Loucy (cell line): ENCODE measurements around the gene DMPK.

Source experiments
- H2AFZ ChIP-seq: fragments of 200-600 bp; sonication (generic); 2 replicates; pipeline ENCODE4 v1.6.0; 2016; ENCODE audit warnings: antibody characterized with exemption, mild to moderate bottlenecking, low read length, moderate library complexity
- H3F3A ChIP-seq: fragments of 200-600 bp; 2 replicates; pipeline ENCODE4 v1.6.0; 2016; ENCODE audit warnings: antibody characterized with exemption, low read depth, mild to moderate bottlenecking
- H3K27me3 ChIP-seq: fragments of 200-600 bp; sonication (generic); 2 replicates; pipeline ENCODE4 v1.6.1; 2014; ENCODE audit warnings: low read length, mild to moderate bottlenecking; ENCODE audit not compliant: insufficient read depth, poor library complexity, severe bottlenecking
- H3K36me3 ChIP-seq: fragments of 200-600 bp; sonication (generic); 2 replicates; pipeline ENCODE4 v1.6.1; 2016; ENCODE audit warnings: low read length; ENCODE audit not compliant: insufficient read depth
- H3K4me1 ChIP-seq: fragments of 200-600 bp; sonication (generic); 2 replicates; pipeline ENCODE4 v1.5.1; 2014; ENCODE audit warnings: low read length, mild to moderate bottlenecking; ENCODE audit not compliant: insufficient read depth, poor library complexity, severe bottlenecking
- H3K4me2 ChIP-seq: fragments of 200-600 bp; sonication (generic); 2 replicates; pipeline ENCODE4 v1.6.0; 2014; ENCODE audit warnings: antibody characterized with exemption, low read length, low read depth, mild to moderate bottlenecking; ENCODE audit not compliant: poor library complexity, severe bottlenecking
- H3K4me3 ChIP-seq: fragments of 200-600 bp; sonication (generic); 2 replicates; pipeline ENCODE4 v1.5.1; 2014; ENCODE audit warnings: low read length, mild to moderate bottlenecking, mixed read lengths; ENCODE audit not compliant: poor library complexity, severe bottlenecking
- H3K79me2 ChIP-seq: fragments of 200-600 bp; sonication (generic); 2 replicates; pipeline ENCODE4 v1.6.1; 2014; ENCODE audit warnings: low read length; ENCODE audit not compliant: insufficient read depth
- H3K9ac ChIP-seq: fragments of 200-600 bp; sonication (generic); 2 replicates; pipeline ENCODE4 v1.6.0; 2014; ENCODE audit warnings: mild to moderate bottlenecking, low read depth, low read length, moderate library complexity; ENCODE audit not compliant: poor library complexity, severe bottlenecking
- H3K9me2 ChIP-seq: fragments of 200-600 bp; sonication (generic); replicated peaks from 2 replicates; pipeline ENCODE4 v1.6.1; 2016; ENCODE audit warnings: low read depth, low read length, mixed read lengths
- H3K9me3 ChIP-seq: fragments of 200-600 bp; sonication (generic); 2 replicates; pipeline ENCODE4 v1.6.1; 2014; ENCODE audit warnings: mild to moderate bottlenecking, antibody characterized with exemption, low read length, low read depth; ENCODE audit not compliant: insufficient read depth
- H4K20me1 ChIP-seq: fragments of 200-600 bp; sonication (generic); 2 replicates; pipeline ENCODE4 v1.6.0; 2014; ENCODE audit warnings: antibody characterized with exemption, low read length, mild to moderate bottlenecking; ENCODE audit not compliant: insufficient read depth, poor library complexity, severe bottlenecking
- CTCF ChIP-seq: fragments of 200-600 bp; sonication (generic); conservative IDR thresholded peaks from 2 replicates; pipeline ENCODE4 v1.5.1; 2014; ENCODE audit warnings: mild to moderate bottlenecking, antibody characterized with exemption, low read length
- EZH2phosphoT487 ChIP-seq: fragments of 200-600 bp; IDR thresholded peaks from 2 replicates; pipeline ENCODE4 v1.6.1; 2018; ENCODE audit warnings: antibody characterized with exemption, mild to moderate bottlenecking, moderate library complexity, borderline replicate concordance

Gene DMPK

GRCh38 chr19:45792470-45793177 lies 10.3 kb upstream of the DMPK start, which contains the start of gene DMWD:
TSS of gene DMWD (minus strand) at chr19:45792845. CDS start at chr19:45792756, 89 bp downstream.
- peaks cover 4% of the 10 kb centered on the region; the same call in 1 of the 2 replicates for H3F3A ChIP-seq
- no peaks in the 10 kb centered on the region for H3K27me3 ChIP-seq
- H4K20me1 ChIP-seq: peaks cover 32% of the 10 kb centered on the region
- peaks cover 22% of the 10 kb centered on the region for H3K4me1 ChIP-seq
- no peak within 1 kb of the TSS for H2AFZ ChIP-seq
- peak within 1 kb of the TSS; percentile 79 for H3K4me3 ChIP-seq
- peak within 1 kb of the TSS; percentile 60 for H3K9ac ChIP-seq
- peaks cover 5% of the 10 kb centered on the region; the same call in 1 of the 2 replicates for H3K36me3 ChIP-seq
- H3K9me2 ChIP-seq: no peaks in the 10 kb centered on the region
- H3K9me3 ChIP-seq: no peaks in the 10 kb centered on the region
- peak within 1 kb of the TSS; percentile 93 for H3K4me2 ChIP-seq
- TF ChIP-seq CTCF (no peak), EZH2phosphoT487 (no peak)
- H3K79me2 ChIP-seq: 0 out of 2 replicates have a peak, but pooled peaks cover 4% of the 10 kb centered on the region

- no peaks in the 10 kb centered on the region for H3K27me3 ChIP-seq
- H3K9ac ChIP-seq: peak overlapping the region; percentile 60
- no peak for TF ChIP-seq CTCF
- TF ChIP-seq EZH2phosphoT487: no peak
- H3K36me3 ChIP-seq: peaks cover 5% of the 10 kb centered on the region; the same call in 1 of the 2 replicates
- H3K4me3 ChIP-seq: peak overlapping the region; percentile 79
- peaks cover 32% of the 10 kb centered on the region for H4K20me1 ChIP-seq
- H3K9me2 ChIP-seq: no peaks in the 10 kb centered on the region
- H3K4me1 ChIP-seq: peaks cover 22% of the 10 kb centered on the region
- H3K4me2 ChIP-seq: peak overlapping the region; percentile 93
- peaks cover 4% of the 10 kb centered on the region; the same call in 1 of the 2 replicates for H3F3A ChIP-seq
- H3K9me3 ChIP-seq: no peaks in the 10 kb centered on the region
- H3K79me2 ChIP-seq: 0 out of 2 replicates have a peak, but pooled peaks cover 4% of the 10 kb centered on the region
- H2AFZ ChIP-seq: no peak overlapping the region
Measured at GRCh38 chr19:45791744-45792469, 9.6 kb upstream of the DMPK start.

GRCh38 chr19:45790942-45791341 lies 8.7 kb upstream of the DMPK start:
- peak overlapping the region; percentile 93 for H3K4me2 ChIP-seq
- H3F3A ChIP-seq: peaks cover 4% of the 10 kb centered on the region; the same call in 1 of the 2 replicates
- H4K20me1 ChIP-seq: peaks cover 36% of the 10 kb centered on the region
- H3K4me1 ChIP-seq: peaks cover 22% of the 10 kb centered on the region
- peaks cover 5% of the 10 kb centered on the region; the same call in 1 of the 2 replicates for H3K36me3 ChIP-seq
- H3K79me2 ChIP-seq: 0 out of 2 replicates have a peak, but pooled peaks cover 4% of the 10 kb centered on the region
- no peak overlapping the region for H3K9ac ChIP-seq
- H3K27me3 ChIP-seq: no peaks in the 10 kb centered on the region
- H3K9me2 ChIP-seq: no peaks in the 10 kb centered on the region
- H3K9me3 ChIP-seq: no peaks in the 10 kb centered on the region
- H3K4me3 ChIP-seq: peak overlapping the region; percentile 79
- TF ChIP-seq EZH2phosphoT487 (peak; percentile 79), CTCF (no peak)
- no peak overlapping the region for H2AFZ ChIP-seq
